A673 (cell line): Measurements from ENCODE around the gene FAM20A. TPM values are rescaled to one million over a fixed set of nuclear protein-coding genes. Genes with fewer than 3 reads are reported as not detected.

Experiments used
- BruUV-seq: library from RNA; stranded (reverse); fragments of 400-500 nt; replicated peaks from 2 replicates; lab custom pipeline; 2021; lab: Mats Ljungman, UMichigan
- CTCF ChIA-PET: fragments of 300-600 bp; sonication (Branson Sonifier 250); formaldehyde crosslinking; loops from one replicate; lab custom pipeline; 2022; ENCODE audit warnings: antibody characterized with exemption; lab: Charles Lee
- POLR2A ChIA-PET: fragments of 300-600 bp; sonication (Branson Sonifier 250); formaldehyde crosslinking; loops from one replicate; lab custom pipeline; 2022; ENCODE audit warnings: antibody characterized with exemption; ENCODE audit not compliant: low non-redundant PET; lab: Charles Lee
- DNase-seq: peaks from one replicate; pipeline ENCODE4 v3.0.0-alpha.2; 2015; ENCODE audit warnings: low spot score
- H3K27ac ChIP-seq: fragments of 200-600 bp; sonication (generic); 2 replicates; pipeline ENCODE4 v1.5.1; 2016; ENCODE audit warnings: mixed run types, low read depth, mild to moderate bottlenecking, mixed read lengths, antibody characterized with exemption, low read length; ENCODE audit not compliant: poor library complexity, severe bottlenecking
- H3K27me3 ChIP-seq: fragments of 200-600 bp; sonication (generic); replicated peaks from 2 replicates; pipeline ENCODE4 v1.6.1; 2017; ENCODE audit warnings: mixed run types, low read depth, mild to moderate bottlenecking, mixed read lengths, antibody characterized with exemption, low read length; ENCODE audit not compliant: insufficient read depth, poor library complexity
- H3K36me3 ChIP-seq: fragments of 200-600 bp; sonication (generic); 2 replicates; pipeline ENCODE4 v1.6.1; 2016; ENCODE audit warnings: mixed run types, mild to moderate bottlenecking, mixed read lengths, antibody characterized with exemption, low read length; ENCODE audit not compliant: insufficient read depth, poor library complexity, severe bottlenecking
- H3K4me1 ChIP-seq: fragments of 200-600 bp; sonication (generic); 2 replicates; pipeline ENCODE4 v1.6.1; 2017; ENCODE audit warnings: mixed run types, mild to moderate bottlenecking, mixed read lengths, antibody characterized with exemption, low read length; ENCODE audit not compliant: insufficient read depth, poor library complexity, severe bottlenecking
- H3K4me3 ChIP-seq: fragments of 200-600 bp; sonication (generic); 2 replicates; pipeline ENCODE4 v1.5.1; 2016; ENCODE audit warnings: low read depth, mixed run types, mild to moderate bottlenecking, mixed read lengths, low read length; ENCODE audit not compliant: poor library complexity, severe bottlenecking
- H3K9me3 ChIP-seq: fragments of 200-600 bp; sonication (generic); 2 replicates; pipeline ENCODE4 v1.6.1; 2016; ENCODE audit warnings: mixed run types, low read depth, mild to moderate bottlenecking, mixed read lengths, antibody characterized with exemption, low read length; ENCODE audit not compliant: poor library complexity, severe bottlenecking
- CTCF ChIP-seq: fragments of 300-800, 200-600 bp; sonication (generic); conservative IDR thresholded peaks from 2 replicates; pipeline ENCODE4 v1.5.1; 2017; ENCODE audit warnings: low read depth, mild to moderate bottlenecking, antibody characterized with exemption, low read length, moderate library complexity, mixed read lengths
- EZH2 ChIP-seq: fragments of 200-600 bp; sonication (generic); IDR thresholded peaks from 2 replicates; pipeline ENCODE4 v1.6.1; 2017; ENCODE audit warnings: borderline replicate concordance, low read depth, mild to moderate bottlenecking, mixed read lengths, antibody characterized with exemption, low read length; ENCODE audit not compliant: poor library complexity, severe bottlenecking
- intact Hi-C: fragments of 100-400 bp; cut with micrococcal nuclease; formaldehyde crosslinking; loops from one replicate; pipeline ENCODE4 v1.10.0; 2022; ENCODE audit not compliant: unreplicated experiment
- total RNA-seq: library from RNA; stranded (reverse); gene quantifications from 2 replicates; pipeline ENCODE4 v1.2.3, GENCODE V29; 2021

FAM20A gene
- total RNA-seq, 1 experiment from 2014 or later = not detected

DNA sequence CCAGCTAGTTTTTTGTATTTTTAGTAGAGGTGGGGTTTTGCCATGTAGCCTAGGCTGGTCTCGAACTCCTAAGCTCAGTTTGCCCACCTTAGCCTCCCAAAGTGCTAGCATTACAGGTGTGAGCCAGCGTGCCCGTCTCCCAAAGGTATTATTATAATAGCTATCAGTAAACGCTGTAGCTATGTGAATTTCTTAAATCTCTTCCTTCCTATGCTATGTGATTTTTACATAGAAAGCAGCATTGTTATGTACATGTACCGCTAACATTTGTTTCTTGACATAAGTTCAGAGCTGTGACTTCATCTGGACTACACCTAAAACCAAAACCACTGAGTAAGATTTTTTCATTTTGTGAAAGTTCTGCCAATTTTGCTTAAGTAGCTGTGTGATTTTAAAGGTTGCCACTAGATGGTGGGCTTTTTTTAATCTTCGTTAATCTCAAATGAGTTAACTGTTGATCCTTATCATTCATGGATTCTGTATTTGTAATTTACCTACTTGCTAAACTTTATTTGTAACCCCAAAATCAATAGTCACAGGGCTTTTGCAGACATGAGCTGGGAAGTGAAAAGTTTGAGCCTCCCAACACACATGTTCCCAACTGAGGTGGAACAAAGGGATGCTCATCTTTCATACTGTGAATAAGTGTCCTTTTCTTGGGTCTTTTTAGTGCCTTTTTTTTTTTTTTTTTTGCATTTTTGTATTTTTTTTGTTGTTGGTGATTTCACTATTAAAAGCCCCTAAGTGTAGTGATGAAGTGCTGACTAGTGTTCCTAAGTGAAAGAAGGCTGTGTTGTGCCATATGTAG is 67.1 kb downstream of the FAM20A start:
- Histone ChIP-seq H3K4me1 (no peaks in the 10 kb centered on the region), H3K36me3 (peaks cover 42% of the 10 kb centered on the region), H3K4me3 (no peak overlapping the region), H3K9me3 (no peaks in the 10 kb centered on the region), H3K27ac (no peak overlapping the region), H3K27me3 (no peaks in the 10 kb centered on the region)
- intact Hi-C loops = loop anchor here (5.0 kb wide), 2 partner anchors 228 to 713 kb away; no protein-coding TSS in a partner anchor
- DNase-seq = peak; percentile 40
- BruUV-seq = no TSS peak
- TF ChIP-seq CTCF (peak; percentile 59), EZH2 (no peak)
- POLR2A ChIA-PET = interaction anchor here (0.6 to 0.7 kb wide), 2 partner anchors 417 to 1093 kb away, joined by 3 to 4 read pairs; no protein-coding TSS in a partner anchor
- CTCF ChIA-PET = interaction anchor here (0.7 to 1.2 kb wide), 5 partner anchors 22 to 713 kb away, joined by 3 to 11 read pairs (median 4); partner anchors contain the start of gene PRKAR1A

DNA sequence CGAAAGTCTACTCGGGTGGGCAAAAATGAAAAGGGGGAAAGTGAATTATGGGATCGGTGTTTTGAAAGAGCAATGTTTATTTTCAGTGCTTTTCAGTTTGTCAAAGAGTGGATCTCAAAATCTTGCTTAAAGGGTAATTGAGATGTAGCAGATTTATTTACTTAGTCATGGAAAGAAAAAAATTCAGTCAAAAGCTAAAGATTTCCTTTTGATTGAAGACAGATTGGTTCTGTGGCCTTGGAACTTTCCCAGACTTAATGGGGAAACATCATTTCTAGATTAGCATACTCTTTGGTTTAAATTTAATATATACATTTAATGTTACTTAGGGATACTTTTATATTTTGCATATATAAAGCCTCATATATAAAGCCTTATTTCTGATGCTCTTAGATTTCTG is 68.3 kb downstream of the FAM20A start:
- H3K4me1 ChIP-seq = no peaks in the 10 kb centered on the region
- no peak for DNase-seq
- CTCF ChIA-PET = no interaction called here
- H3K27ac ChIP-seq = no peak overlapping the region
- no peaks in the 10 kb centered on the region for H3K9me3 ChIP-seq
- no peak for TF ChIP-seq EZH2
- TF ChIP-seq CTCF = no peak
- intact Hi-C loops = loop anchor here (5.0 kb wide), 2 partner anchors 229 to 714 kb away; no protein-coding TSS in a partner anchor
- H3K36me3 ChIP-seq = peaks cover 55% of the 10 kb centered on the region
- H3K27me3 ChIP-seq = no peaks in the 10 kb centered on the region
- POLR2A ChIA-PET = no interaction called here
- BruUV-seq = no TSS peak
- H3K4me3 ChIP-seq = no peak overlapping the region

DNA sequence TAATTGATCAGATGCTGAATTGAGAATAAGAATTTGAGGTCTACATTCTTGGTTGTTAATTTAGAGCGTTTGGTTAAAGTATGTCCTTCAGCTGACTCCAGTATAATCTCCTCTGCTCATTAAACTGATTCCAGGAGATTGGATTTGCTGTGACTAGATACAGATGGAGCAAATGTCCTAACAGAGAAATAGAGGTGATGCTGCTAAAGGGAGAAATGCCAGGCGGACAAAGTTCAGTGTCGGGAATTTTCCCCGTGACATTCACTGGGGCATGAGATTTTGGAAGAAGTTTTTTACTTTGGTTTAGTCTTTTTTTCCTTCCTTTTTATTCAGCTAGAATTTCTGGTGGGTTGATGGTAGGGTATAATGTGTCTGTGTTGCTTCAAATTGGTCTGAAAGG is 69.9 kb downstream of the FAM20A start:
- peaks cover 69% of the 10 kb centered on the region for H3K36me3 ChIP-seq
- BruUV-seq = TSS peak; percentile 24
- CTCF ChIA-PET = no interaction called here

More for the DNA sequence above, 69.9 kb downstream of the FAM20A start:
- no peak overlapping the region for H3K4me3 ChIP-seq
- no peak overlapping the region for H3K27ac ChIP-seq
- H3K4me1 ChIP-seq = no peaks in the 10 kb centered on the region
- POLR2A ChIA-PET = no interaction called here
- H3K9me3 ChIP-seq = no peaks in the 10 kb centered on the region
- TF ChIP-seq EZH2 = no peak
- TF ChIP-seq CTCF = no peak
- no peak for DNase-seq
- intact Hi-C loops = loop anchor here (5.0 kb wide), 2 partner anchors 231 to 716 kb away; no protein-coding TSS in a partner anchor
- H3K27me3 ChIP-seq = no peaks in the 10 kb centered on the region
